Measurements from ENCODE around the gene POLR3GL.

The POLR3GL gene

DNA sequence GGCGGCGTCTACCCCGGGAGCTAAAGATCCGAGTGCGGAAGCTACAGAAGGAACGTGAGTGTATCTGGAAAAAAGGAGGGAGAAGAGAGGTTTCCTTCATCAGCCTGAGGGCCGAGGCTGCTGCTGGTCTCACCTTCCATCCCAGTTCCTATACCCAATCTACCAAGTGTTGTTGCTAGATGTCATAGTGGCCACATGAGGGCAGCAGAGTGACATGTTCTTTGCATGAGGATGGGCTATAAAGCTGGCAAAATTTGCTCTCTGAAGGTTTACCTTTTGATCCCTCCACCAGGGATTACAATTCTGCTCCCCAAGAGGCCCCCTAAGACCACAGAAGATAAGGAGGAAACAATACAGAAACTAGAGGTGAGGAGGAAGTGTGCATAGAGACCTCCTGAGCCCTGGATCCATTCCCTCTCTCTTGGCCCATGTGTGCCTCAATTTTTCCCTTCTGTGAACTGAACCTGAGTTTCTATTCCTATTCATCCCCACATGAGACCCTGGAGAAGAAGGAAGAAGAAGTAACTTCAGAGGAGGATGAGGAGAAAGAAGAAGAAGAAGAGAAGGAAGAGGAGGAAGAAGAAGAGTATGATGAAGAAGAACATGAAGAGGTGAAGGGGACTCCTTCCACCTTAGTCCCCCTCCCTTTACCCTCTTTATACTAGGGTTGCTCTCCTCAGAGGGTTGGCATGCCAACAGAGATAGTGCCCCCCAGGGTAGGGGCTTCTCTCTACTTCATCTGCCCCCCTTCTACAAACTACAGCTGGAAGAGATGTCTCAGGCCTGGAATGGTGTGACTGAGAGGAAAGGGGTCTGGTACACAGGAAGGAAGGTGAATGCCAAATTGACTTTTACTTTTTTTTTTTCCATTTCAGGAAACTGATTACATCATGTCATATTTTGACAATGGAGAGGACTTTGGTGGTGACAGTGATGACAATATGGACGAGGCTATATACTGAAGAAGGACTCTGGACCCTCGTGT lies 13.3 kb downstream of the POLR3GL start:
- DNase-seq: peak; percentile 78

DNA sequence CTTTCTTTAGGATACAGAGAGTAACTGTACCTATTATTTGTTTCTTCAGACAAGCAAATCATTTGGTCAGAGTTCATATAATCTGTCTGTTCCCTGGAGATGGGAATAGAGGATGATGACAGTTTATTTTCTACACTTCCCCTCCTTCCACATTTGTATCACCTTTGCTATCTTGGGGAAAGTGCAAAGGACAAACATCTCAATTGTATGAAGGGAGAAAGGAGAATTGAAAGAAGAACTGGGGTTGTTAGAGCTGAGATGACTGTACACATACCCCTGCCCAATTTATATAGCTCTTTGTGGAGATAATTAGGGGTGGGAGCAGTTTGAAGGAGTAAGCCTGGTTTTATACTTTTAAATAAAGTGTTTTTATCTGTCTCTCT lies 14.0 kb downstream of the POLR3GL start:
- no peak for DNase-seq

GRCh38 chr1:145978854-145979745 lies 14.6 kb downstream of the POLR3GL start:
- DNase-seq: peak; percentile 97

- DNase-seq: no peak
These were observed 15.4 kb downstream of the POLR3GL start for GRCh38 chr1:145979746-145980456.

- DNase-seq: no peak
These were observed 16.0 kb downstream of the POLR3GL start for GRCh38 chr1:145980457-145980994.

GRCh38 chr1:145982010-145982723 lies 17.7 kb downstream of the POLR3GL start:
- DNase-seq: no peak

DNA sequence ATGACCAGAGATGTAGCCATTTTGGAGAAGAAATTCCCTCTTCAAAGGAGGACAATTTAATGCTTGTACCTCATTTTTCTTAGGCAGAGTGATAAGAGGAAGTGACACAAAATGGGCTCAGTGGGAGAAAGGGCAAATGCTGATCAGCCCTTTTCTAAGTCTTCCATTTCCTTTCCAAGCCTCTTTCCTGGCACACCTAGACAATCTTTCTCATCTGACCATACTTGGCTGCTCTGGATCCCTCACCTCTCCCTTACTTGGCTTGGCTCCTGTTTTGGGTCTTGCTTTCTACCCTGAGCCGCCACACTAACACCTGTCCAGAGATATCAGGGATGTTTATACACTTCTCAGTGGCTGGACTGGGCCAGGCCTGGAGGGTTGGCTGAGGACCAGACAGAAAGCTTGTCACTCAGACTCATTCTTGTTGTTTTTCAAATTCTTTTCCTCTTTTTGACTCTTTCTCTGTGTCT lies 18.8 kb downstream of the POLR3GL start:
- no peak for DNase-seq

- no peak for DNase-seq
These were observed 19.7 kb downstream of the POLR3GL start for GRCh38 chr1:145983960-145984830.

DNA sequence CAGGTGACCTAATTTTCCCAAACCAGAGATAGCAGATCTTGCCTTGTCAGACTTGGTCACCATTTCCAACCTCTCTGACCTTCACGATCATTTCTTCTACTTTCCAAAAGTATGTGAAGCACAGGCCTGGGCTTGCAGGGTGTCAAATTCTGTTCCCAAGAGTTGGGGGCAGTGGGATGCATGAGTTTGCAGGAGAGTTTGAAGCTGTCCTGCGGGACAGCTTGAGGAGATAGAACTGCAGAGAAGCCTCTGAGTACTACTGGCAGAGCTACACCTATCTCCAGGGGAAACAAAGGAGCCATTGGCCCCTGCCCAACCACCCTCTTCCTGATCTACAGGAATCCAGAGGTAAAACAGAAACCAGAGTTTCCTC lies 20.6 kb downstream of the POLR3GL start:
- DNase-seq: no peak

GRCh38 chr1:145985502-145986439 lies 21.3 kb downstream of the POLR3GL start:
- peak; percentile 21 for DNase-seq

DNA sequence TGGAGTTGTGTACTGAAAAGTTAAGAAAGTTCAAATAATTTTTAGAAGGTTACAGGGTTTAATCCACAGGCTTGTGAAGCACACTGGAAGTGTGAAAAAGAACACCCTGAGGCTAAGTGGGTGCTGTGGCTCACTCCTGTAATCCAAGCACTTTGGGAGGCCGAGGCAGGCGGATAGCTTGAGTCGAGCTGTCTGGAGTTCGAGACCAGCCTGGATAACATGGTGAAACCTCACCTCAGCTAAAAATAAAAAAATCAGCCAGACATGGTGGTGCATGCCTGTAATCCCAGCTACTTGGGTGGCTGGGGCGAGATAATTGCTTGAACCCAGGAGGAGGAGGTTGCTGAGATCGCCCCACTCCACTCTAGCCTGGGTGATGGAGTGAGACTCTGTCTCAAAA lies 22.1 kb downstream of the POLR3GL start:
- no peak for DNase-seq

GRCh38 chr1:145987926-145988325 lies 23.4 kb downstream of the POLR3GL start:
- no peak for DNase-seq

- no peak for DNase-seq
These were observed 24.3 kb downstream of the POLR3GL start for GRCh38 chr1:145988773-145989172.

DNA sequence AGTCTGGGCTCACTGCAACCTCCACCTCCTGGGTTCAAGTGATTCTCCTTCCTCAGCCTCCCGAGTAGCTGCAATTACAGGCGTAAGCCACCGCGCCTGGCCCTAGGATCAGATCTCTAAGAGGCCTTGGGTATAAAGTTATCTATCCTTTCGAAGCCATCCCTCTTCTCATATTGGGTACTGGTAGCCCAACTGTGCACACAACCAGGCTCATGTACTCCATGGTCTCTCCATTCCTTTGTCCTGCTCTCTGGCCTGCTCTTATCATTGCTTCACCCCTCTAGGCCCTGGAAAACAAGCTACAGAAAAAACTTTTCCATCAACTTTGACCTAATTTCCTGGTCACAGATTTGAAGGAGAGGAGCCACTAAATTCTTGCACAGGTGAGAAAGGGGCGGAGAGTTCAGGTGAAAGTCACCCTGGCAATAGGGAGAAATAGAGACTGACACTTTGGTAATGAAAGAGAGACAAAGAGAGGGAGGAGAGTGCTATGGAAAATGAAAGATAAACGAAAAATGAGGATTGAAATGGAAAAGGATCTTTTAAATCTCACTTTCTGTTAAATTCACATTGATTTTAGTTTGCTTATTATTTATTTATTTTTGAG lies 25.9 kb downstream of the POLR3GL start:
- DNase-seq: no peak

DNA sequence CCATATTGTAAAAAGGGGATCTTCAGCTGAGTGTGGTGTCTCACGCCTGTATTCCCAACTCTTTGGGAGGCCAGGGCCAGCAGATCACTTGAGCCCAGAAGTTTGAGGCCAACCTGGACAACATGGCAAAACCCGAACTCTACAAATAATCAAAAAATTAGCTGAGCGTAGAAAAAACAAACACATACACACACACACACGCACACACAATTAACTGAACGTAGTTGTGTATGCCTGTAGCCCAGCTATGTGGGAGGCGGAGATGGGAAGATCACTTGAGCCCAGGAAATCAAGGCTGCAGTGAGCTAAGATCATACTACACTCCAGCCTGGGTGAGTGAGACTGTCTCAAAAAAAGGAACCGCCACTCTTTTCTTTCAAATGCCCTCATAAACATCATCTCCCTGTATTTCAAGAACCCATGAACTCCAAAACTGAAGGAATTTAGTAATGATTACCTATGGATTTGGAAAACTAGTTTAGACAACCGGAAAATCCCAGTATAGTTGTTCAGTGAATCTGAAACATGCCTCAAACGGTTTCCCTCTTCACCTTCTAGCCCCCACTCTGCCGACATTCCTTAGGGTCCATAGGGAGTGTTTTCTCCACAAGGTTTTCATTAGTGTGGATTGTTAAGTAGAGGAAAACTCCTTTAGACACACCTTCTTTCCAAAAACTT lies 27.4 kb downstream of the POLR3GL start:
- no peak for DNase-seq

- no peak for DNase-seq
These were observed 28.0 kb downstream of the POLR3GL start for GRCh38 chr1:145992502-145992936.

DNA sequence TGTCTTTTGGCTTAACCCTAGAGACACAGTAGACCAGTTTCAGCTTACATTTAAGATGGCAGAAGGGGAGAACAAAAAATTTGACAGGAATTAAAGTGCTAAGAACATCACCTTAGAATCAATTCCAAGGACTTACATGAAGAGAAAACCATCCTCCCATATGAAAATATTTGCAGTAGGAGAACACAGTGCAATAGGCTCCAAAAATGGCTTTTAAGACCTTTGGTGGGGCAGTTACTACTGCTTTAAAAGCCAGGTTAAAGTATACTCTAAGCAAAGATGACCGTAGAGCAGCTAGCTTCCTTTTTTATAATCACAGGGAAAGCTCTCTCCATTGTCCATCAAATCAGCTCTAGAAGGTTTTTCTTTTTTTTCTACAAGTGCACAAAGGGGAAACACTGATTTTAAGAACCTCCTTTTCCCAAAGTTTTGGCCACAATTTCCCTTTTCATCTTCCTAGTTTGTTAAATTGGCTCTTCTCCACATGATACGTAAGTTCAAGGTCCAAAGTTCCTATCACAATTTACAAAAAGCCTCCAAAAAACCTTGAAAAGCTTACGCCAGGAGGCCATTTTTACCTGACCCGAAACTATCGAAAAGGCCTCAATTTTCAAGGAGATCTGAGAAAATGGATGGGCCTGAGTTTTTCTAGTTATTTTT lies 28.6 kb downstream of the POLR3GL start:
- no peak for DNase-seq
